LNCaP clone FGC (cell line): ENCODE results near the gene SLC9C2.
"Not testable (repeated sequence)": the region's sequence is repeated elsewhere in the genome, so short reads cannot be mapped to it uniquely, and the experiment has no call there.

Source experiments
- DNase-seq: peaks from one replicate; pipeline ENCODE4 v3.0.0-alpha.2; 2011; ENCODE audit warnings: low read depth
- H3K4me3 ChIP-seq: 2 replicates; pipeline ENCODE4 v1.5.1; 2011; ENCODE audit warnings: mild to moderate bottlenecking, low read depth, low read length, control low read depth
- TF ChIP-seq, protein P1 (sequence below): IDR thresholded peaks from 2 replicates; pipeline ENCODE4 v1.5.1; 2012; ENCODE audit warnings: mild to moderate bottlenecking; ENCODE audit not compliant: control insufficient read depth, insufficient read depth; ENCODE audit errors: extremely low read depth

The SLC9C2 gene, protein sequence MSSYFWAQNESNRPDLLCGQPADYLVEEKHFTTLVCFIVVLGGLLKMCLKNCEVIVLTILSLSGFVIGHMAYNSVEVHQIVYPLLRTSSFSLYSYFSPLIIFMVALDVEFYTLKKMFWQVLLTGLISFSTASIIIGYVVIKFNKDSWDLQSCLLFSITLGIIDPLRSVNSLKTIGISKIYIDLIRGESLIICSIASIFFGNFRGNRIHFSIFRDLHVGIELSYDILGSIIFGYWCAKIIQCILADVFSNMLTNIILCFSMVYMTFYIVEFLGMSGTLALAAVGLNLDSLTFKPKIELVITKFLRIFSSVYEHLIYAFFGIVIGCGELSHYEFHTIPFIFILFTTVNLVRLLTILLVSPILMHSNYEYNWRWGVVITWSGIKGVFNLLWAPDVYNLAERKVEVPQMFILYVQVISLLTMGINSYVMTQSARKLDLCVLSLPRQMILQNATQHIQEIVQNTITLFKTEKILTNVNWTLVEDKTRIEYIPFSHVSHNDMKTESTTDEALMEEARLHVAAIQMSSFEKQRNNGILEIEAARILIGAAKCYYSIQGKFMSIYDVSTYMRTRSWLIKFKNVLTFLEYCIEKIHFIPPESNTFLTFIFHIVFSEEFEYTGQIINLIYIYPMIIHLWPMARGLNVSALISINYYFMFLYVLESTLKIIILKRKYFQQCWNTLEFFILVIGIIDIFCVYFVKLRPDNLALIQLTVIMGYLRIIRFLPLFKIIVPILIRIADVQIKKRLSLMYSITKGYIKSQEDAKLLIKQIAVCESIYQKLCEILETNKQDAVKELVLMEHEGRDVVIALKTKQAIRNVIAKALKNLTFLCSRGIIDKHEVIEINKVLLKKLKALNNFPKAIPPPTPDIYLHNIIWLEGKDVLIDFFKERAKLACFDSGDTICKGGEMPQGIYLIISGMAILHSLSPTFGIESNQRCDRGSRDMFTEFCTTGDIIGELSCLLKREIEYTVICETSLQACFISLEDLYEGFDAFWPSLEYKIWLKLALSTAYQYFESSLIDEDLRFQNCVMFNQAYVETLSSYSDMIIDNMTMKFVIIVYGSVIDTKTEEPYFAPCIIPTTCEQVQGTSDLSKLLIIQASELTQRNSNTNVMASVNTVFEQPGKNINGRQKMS

DNA sequence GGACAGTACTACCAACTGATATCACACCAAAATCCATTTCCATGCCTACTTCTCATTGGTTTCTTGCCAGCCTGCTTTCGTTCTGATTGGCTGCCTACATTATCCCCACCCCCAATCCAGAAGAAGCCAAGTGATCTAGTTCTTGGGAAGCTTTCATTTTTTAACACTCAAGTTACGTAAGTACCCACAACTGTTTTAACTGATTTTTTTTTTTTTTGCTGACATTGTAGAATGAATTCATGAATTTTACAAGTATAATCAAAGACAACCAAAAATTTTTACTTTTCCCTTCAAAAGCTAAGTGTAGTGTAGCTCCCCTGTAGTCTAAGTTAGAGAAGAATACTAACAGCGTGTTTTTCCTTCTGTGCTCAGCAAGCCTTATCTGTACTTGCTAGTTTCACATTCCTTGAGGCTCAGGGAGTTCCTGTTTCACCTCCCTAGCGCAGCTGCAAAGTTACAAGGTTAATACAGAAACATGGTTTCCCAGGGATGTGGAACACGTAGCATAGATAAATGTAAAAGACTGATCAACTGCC lies at the start of gene SLC9C2:
Gene SLC9C2 (minus strand): TSS at position 17 of the 536 bp plus-strand sequence. CDS start 1,296 bp downstream, outside the sequence.
- no peak for DNase-seq
- H3K4me3 ChIP-seq = no peak within 1 kb of the TSS

DNA sequence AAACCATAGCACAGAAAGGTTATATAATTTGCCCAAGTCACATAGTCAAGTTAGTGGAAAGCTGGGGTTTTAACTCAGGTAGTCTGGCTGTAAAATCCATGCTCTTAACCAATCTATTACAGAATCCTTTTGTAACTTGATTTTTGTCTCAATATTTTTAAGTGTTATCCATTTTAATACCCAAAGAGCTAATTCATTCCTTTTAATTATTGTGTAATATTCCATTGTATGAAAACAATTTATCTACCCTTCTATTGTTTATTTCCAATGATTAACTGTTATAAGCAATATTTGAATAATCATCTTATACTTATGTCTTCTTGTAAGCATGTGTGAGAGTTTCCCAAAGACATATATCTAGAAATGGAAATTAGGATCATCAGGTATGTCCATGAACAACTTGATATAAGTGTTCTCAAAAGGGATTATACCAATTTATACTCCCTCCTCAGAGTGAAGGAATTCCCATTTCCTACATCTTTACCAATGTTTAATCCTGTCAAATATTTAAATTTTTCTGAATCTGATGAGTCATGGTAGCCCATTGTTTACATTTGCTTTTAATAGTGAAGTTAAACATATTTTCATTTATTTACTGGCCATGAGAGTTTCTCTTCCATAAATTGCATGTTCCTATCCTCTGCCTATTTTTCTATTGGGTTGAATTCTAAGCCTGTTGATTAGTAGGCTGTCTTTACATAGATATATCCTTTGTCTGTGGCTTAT lies 46.2 kb upstream of the SLC9C2 start:
- no peak overlapping the region for H3K4me3 ChIP-seq
- peak; percentile 26 for DNase-seq
- TF ChIP-seq, protein P1, sequence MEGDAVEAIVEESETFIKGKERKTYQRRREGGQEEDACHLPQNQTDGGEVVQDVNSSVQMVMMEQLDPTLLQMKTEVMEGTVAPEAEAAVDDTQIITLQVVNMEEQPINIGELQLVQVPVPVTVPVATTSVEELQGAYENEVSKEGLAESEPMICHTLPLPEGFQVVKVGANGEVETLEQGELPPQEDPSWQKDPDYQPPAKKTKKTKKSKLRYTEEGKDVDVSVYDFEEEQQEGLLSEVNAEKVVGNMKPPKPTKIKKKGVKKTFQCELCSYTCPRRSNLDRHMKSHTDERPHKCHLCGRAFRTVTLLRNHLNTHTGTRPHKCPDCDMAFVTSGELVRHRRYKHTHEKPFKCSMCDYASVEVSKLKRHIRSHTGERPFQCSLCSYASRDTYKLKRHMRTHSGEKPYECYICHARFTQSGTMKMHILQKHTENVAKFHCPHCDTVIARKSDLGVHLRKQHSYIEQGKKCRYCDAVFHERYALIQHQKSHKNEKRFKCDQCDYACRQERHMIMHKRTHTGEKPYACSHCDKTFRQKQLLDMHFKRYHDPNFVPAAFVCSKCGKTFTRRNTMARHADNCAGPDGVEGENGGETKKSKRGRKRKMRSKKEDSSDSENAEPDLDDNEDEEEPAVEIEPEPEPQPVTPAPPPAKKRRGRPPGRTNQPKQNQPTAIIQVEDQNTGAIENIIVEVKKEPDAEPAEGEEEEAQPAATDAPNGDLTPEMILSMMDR = no peak

More for the DNA sequence above, at the start of gene SLC9C2:
- TF ChIP-seq, protein P1 = no peak

DNA sequence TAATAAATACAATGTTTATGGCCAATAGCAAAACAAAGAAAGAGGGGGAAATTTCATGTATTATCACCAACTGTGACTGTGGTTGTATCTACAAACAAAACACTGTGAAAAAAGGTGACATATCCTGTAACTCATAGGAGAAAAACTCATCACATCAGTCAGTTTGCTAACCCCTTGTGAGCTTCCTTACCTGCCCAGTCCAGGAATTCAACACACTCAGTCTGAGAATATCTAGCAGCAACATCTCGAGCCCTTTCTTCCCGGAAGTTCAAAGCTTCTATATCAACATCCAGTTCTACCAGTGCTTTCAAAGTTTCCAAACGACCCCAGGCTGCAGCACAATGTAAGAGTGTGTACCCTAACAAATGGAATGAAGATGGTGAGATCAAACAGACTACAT lies 43.8 kb upstream of the SLC9C2 start:
- TF ChIP-seq, protein P1 = no peak
- H3K4me3 ChIP-seq = no peak overlapping the region
- no peak for DNase-seq

DNA sequence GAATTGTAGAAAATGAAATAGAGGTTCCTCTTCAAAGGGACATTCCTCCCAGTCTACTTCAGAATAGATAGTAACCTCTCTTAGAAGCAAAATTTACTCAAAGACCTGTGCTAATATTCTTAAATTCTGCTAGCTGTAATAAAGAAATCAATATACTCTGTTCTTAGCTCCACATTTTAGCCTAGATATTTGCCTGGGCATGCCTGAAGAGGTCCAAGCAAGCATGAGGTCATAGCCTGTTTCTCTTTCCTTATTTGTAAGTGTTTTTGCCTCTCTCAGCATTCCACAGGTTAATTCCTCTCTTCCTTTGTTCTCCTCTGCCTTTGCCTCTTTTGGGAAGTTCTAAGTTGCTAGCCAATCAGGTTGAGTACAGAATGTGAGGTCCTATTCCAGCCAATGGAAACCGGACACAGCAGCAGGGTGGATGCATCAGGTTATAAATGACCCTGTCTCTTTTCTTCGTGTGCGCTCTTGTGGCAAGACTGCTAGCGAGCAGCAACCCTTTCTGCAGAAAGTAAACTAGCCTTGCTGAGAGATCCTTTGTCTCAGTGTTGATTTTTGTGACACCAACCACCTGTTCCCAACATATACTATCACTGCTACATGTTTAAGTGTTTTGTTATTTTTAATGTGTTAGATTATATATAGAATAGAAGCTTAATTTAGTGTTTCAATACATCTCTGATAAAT lies 39.7 kb upstream of the SLC9C2 start:
- not testable (repeated sequence) for H3K4me3 ChIP-seq, DNase-seq

DNA sequence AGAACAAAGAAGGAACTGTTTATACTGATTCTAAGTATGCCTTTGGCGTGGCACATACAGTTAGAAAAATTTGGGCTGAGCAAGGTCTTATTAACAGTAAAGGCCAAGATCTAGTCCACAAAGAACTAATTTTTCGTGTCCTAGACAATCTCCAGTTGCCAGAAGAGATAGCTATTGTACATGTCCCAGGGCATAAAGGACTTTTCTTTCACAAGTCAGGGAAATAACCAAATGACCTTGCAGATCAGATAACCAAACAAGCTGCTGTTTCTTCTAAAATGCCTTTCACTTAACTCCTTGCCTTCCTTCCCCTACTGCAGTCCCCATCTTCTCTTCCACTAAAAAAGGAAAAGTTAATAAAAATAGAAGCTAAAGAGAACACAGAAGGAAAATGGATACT lies 36.2 kb upstream of the SLC9C2 start:
- no peak for DNase-seq
- H3K4me3 ChIP-seq = no peak overlapping the region
- TF ChIP-seq, protein P1 = no peak

DNA sequence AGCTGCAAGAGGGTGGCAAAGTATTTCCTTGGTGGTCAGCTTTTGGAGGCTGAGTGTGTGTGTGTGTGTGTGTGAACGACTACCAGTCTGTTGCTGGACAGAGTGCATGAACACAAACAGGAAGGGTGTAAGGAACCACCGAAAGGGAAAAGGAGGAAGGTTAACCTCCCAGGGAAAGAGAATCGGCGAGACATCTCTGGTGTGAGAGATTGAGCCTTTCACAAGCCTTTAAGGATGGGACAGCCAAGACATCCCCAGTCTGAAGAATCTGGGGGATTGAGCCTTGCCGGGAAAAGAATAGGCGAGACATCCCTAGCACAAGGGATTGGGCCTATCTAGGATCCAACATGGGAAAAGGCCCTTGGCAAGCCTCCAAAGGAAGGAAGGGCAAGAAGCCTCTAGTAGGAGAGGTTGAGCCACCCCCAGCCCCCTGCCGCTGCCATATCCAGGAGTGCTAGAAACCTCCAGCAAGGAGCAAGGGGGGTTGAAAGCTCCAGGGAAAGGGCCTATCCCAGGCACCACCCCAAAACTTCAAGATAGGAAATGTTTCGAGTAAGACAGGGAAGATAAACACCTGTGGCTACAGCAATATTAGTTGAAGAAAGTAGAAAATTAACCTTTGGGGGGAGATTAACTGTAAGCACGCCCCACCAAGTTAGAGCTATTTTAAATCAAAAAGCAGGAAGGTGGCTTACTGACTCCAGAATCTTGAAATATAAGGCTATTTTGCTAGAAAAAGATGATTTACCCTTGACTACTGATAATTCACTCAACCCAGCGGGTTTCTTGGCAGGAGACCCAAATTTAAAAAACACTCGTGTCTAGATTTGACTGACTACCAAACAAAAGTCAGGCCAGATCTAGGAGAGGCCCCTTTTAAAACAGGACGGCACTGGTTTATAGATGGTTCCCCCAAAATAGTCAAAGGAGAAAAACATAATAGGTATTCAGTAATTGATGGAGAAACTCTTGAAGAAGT lies 35.5 kb upstream of the SLC9C2 start:
- no peak for DNase-seq
- H3K4me3 ChIP-seq = no peak overlapping the region
- TF ChIP-seq, protein P1 = no peak

DNA sequence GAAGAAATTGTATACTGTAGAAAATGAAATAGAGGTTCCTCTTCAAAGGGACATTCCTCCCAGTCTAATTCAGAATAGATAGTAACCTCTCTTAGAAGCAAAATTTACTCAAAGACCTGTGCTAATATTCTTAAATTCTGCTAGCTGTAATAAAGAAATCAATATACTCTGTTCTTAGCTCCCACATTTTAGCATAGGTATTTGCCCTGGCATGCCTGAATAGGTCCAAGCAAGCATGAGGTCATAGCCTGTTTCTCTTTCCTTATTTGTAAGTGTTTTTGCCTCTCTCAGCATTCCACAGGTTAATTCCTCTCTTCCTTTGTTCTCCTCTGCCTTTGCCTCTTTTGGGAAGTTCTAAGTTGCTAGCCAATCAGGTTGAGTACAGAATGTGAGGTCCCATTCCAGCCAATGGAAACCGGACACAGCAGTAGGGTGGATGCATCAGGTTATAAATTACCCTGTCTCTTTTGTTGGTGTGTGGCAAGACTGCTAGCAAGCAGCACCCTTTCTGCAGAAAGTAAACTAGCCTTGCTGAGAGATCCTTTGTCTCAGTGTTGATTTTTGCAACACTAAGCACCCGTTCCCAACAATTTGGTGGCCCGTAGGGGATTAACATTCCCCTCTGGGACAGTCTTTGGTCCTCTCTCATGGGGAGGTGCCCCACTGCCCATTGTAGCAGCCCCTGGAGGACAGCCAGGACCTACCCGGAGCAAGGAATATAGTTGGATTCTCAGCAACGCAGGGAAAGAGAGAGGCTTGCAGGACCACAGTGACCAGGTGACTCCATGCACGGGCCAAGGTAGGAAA lies 34.6 kb upstream of the SLC9C2 start:
- H3K4me3 ChIP-seq, DNase-seq: not testable (repeated sequence)
